Measurements from ENCODE around the gene GTF3C1. TPM values are rescaled to one million over a fixed set of nuclear protein-coding genes. Genes with fewer than 3 reads are reported as not detected.
"Not testable (repeated sequence)": the region's sequence is repeated elsewhere in the genome, so short reads cannot be mapped to it uniquely, and the experiment has no call there.

GTF3C1 gene
- polyA plus RNA-seq, 3 donors: 97.6 to 105 (median 98.7) TPM

DNA sequence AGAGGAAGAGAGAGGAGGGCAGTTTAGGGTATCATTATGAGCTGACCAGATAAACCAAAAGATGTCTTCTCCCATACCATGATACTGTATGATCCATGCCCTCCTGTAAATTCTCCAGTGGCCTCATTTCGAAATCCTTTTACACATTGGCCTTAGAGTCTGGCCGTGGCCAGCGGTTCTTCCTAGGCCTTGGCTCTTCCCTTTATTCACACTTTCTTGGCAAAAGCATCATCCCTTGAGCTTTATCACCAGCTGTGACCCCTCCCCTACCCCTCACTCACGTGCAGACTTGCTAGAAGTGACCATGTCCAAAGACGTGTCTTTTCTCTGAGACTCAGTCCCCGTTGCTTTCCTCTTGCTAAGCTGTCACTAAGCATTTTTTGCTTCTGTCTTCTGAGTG is 23.0 kb upstream of the GTF3C1 start:
- no peak for DNase-seq

- no peak for DNase-seq
Observed at GRCh38 chr16:27571433-27572326, 22.0 kb upstream of the GTF3C1 start.

- DNase-seq: not testable (repeated sequence)
Observed at GRCh38 chr16:27570986-27571385, 21.3 kb upstream of the GTF3C1 start.

DNA sequence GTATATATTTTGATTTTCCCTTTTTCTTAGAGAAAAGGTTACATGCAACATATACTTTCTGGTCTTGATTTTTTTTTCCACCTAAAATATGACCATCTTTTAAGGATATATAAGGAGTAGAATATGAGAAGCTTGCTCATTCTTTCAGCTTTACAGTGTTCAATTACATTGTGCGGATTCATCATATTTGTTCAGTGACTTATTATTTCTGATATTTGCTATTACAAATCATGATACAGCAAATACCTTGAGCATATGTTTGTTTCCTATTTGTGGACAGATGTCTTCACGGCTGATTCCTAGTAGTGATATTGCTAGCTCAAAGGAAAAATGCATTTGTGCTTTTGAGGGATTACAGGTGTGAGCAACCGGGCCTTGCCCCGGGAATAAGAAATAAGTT is 18.4 kb upstream of the GTF3C1 start:
- DNase-seq: no peak

- no peak for DNase-seq
Observed at GRCh38 chr16:27566417-27566816, 16.7 kb upstream of the GTF3C1 start.

DNA sequence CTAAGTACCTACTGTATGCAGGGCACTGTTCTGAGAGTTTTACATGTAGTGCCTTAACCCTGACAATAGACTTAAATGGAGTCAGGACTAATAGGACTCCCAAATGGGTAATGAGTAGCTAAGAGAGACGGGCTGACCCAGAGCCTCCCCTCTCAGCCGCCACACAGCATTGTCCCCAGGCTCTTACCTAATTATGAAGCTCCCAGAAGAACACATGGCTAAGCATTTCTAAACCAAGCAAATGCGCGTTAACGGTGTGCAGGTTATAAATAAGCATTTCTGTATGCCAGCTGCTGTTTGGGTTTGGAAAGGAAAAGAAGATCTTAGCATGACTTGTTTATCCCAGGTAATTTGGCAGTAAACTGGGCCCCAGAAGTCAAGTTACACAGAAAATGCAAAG is 14.5 kb upstream of the GTF3C1 start:
- no peak for DNase-seq

DNA sequence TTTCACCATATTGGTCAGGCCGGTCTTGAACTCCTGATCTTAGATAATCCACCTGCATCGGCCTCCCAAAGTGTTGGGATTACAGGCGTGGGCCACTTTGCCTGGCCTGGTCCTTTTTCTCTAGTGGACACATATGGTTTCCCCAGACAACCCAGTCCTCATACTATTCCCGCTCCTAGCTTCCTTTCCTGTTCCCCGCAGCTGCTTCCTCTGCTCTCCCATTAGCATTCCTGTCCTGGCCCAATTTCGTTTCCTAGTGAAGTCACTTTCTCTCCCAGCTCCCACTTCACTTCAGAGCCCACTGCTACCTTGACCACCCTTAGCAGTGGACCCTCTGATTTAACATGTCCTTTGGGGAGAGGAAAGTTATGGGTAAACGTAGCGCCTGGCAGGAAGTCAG is 11.5 kb upstream of the GTF3C1 start:
- no peak for DNase-seq

DNA sequence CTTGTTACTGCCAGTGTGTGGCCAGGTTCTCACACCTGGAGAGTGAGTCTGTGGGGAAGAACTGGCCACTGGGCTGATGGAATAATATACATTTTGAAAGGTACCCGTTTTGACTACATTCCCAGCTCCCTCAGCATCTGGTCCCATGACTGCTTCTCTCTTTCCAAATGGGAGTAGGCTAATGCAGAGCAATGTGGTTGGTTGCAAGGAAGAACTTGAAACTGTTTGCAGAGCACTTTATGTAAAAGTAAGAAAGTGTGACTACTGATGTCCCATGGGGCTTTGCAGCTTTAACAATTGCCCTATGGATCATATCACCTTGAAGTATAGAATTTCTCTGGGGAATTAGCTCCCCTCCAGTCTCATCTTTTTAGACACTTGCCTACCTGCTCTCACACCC is 9.2 kb upstream of the GTF3C1 start:
- no peak for DNase-seq

DNA sequence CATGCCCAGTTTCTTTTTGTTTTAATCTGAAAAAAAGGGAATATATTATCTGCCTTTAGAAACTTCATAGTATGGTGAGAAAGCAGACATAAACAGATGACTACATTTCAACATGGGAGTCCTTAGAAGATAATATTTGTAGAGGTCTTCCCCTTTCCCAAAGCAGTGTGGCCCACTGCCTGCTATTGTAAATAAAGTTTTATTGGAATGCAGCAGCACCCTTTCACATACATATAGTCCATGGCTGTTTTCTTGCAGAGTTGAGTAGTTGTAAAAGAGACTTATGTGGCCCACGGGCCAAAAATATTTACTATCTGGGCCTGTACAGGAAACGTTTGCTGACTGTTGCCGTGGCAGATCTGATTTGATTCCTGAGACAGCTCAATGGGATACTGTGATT is 8.7 kb upstream of the GTF3C1 start:
- DNase-seq: no peak

DNA sequence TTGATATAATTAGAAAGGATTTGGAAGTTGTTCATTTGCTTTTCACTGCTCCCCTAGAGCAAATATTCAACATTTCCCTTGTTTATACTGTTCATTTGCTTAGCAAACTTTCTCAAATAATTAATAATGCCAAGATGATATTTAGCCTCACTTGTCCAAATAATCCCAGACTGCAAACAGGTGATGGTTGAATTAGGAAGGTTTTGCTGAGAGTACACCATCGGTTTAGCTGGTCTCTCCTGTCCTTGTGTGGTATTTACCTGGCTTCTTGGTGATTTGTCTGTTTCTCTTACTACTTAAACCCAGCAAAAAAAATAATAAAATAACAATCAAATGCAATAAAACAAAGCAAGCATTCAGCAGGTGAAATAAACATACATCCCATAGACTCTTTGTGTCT is 6.8 kb upstream of the GTF3C1 start:
- DNase-seq: no peak

DNA sequence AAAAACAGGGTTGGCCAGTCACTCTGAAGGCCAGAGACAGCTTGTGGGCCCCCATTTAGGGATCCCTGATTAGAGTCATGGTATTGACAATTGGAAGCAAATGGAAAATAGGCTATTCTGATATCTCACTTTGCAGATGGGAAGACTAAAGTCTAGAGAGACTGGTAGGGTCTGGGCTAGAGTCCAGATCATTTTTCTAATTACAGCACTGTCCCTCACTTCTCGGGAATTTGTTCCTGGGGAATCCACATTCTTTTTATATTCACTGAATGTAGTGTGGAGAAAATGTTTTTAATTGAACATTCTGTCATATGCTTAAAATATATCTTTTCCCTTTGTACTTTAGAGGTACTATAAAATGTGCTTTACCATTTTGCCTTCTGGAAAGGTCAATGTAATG is 1.3 kb upstream of the GTF3C1 start:
- no peak for DNase-seq

GRCh38 chr16:27550582-27550920 is 838 bp upstream of the GTF3C1 start:
- DNase-seq: no peak

GRCh38 chr16:27549464-27549745 is 308 bp downstream of the GTF3C1 start:
- no peak for DNase-seq

DNA sequence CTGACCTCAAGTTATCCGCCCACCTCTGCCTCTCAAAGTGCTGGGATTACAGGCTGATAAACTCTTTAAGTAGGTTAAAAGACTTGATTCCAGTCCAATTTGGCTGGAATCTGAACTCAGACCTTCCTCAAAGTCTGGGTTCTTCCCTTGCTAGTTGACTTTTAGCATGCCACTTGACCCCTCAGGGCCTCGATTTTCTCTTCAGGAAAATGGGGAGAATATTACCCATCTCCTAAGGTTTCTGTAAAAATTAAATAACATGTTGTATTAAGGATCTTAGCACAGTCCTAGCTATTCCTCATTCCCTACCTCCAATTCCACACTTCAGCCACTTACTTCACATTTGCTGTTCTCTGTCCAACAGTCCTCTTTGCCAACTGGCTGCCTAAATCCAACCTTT is 1.9 kb downstream of the GTF3C1 start:
- DNase-seq: no peak

- no peak for DNase-seq
Observed at GRCh38 chr16:27547134-27547533, 2.6 kb downstream of the GTF3C1 start.

GRCh38 chr16:27544671-27545070 is 5.0 kb downstream of the GTF3C1 start:
- DNase-seq: no peak

DNA sequence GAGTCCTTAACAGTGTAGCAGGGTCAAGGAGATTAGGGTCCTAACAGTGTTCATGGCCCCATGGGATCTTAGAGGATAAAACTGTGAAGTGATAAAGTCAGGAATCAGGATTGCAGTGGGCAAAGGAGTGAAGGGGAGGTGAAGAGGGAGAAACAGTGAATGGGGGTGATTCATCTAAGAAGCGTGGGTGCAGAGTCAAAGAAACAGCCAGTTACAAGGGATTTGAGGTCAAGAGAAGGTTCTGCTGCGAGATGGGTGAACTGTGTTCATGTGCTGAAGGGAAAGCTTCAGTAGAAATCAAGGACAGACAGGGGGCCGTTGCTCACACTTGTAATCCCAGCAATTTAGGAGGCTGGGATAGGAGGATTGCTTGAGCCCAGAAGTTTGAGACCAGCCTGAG is 5.9 kb downstream of the GTF3C1 start:
- DNase-seq: no peak

DNA sequence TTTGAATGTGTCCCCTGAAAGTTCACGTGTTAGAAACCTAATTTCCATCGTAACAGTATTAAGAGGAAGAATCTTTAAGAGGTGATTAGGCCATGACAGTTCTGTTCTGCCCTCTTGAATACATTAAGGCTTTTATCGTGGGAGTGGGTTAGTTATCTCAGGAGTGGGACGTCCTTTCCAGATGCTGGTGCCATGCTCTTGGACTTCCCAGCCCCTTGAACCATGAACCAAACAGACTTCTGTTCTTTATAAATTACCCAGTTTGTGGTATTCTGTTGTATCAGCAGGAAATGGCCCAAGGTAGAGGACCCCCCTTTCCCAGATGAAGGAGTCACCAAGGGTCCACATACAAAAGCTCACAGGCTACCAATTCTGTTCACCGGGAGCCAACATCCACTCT is 10.1 kb downstream of the GTF3C1 start:
- DNase-seq: no peak

DNA sequence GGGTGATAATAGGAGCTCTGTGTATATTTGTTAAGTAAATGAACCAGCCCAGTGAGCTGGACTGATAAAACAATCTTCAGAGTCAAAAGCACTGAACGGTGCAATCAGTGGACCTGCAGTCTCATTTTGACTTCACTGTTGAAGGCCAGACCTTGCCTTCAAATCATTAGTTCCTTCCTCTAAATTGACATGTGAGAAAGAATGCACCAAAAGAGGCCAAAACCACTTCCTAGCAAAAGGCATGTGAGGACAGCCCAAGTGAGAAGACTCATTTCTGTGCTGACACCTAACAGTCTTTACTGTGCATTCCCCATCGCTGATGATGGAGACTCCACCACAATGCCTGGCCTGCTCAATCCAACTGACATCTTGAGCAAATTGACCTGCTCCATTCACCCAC is 10.6 kb downstream of the GTF3C1 start:
- DNase-seq: no peak

DNA sequence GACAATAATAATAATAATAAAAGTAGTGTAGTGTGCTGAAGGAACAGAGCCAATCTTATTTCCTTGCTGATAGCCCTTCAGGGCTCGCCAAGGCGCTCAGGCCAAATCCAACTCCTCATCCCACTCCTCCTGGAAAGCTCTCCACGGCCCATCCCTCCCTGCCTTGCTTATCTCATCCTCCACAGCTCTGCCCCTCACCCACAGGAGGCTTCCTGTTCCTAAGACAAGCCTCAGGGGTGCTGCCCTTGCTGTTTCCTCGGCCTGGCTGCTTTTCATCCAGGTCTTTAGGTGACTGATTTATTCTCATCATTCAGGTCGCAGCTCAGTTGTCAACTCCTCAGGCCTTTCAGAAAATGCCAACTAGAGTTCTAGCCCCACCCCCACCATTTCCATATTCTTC is 11.2 kb downstream of the GTF3C1 start:
- DNase-seq: no peak

- no peak for DNase-seq
Observed at GRCh38 chr16:27534256-27534655, 15.5 kb downstream of the GTF3C1 start.

GRCh38 chr16:27531826-27532800 is 17.6 kb downstream of the GTF3C1 start:
- DNase-seq: no peak

- DNase-seq: no peak
Observed at GRCh38 chr16:27531186-27531585, 18.5 kb downstream of the GTF3C1 start.
